IMR-90 (cell line): ENCODE data around the gene DSCAM. TPM values are rescaled to one million over a fixed set of nuclear protein-coding genes. Genes with fewer than 3 reads are reported as not detected.

Experiments used
- ATAC-seq: fragments of 200-7000 bp; cut with Tn5 transposase; 2 replicates; pipeline ENCODE4 v1.9.1; 2020; ENCODE audit warnings: low read depth, mild to moderate bottlenecking, moderate library complexity
- BruUV-seq: library from RNA; stranded (reverse); fragments of 400-500 nt; replicated peaks from 2 replicates; lab custom pipeline; 2021; lab: Mats Ljungman, UMichigan
- CTCF ChIA-PET: fragments of 300-600 bp; formaldehyde crosslinking; extraction: SDS; loops from one replicate; lab custom pipeline; 2021; ENCODE audit warnings: antibody characterized with exemption; lab: Yijun Ruan, JAX
- POLR2A ChIA-PET: fragments of 300-600 bp; sonication (Branson Sonifier 250); formaldehyde crosslinking; loops from one replicate; lab custom pipeline; 2022; ENCODE audit warnings: antibody characterized with exemption; ENCODE audit not compliant: unreplicated experiment; lab: Charles Lee
- DNase-seq: peaks from one replicate; pipeline ENCODE4 v3.0.0; 2013
- H2AFZ ChIP-seq: replicated peaks from 2 replicates; pipeline ENCODE3; 2013; ENCODE audit warnings: low read length, mild to moderate bottlenecking; ENCODE audit not compliant: poor library complexity
- H2AK5ac ChIP-seq: 2 replicates; pipeline ENCODE4 v1.6.1; 2013; ENCODE audit warnings: low read depth, low read length, inconsistent platforms
- H2AK9ac ChIP-seq: replicated peaks from 2 replicates; pipeline ENCODE3; 2013; ENCODE audit warnings: mild to moderate bottlenecking, low read depth, low read length, moderate library complexity; ENCODE audit not compliant: poor library complexity
- H2BK120ac ChIP-seq: 2 replicates; pipeline ENCODE4 v1.6.1; 2013; ENCODE audit warnings: low read depth, low read length, inconsistent platforms
- H2BK15ac ChIP-seq: 3 replicates; pipeline ENCODE4 v1.6.1; 2013; ENCODE audit warnings: low read depth, low read length, inconsistent platforms
- H2BK20ac ChIP-seq: 2 replicates; pipeline ENCODE4 v1.6.1; 2013; ENCODE audit warnings: low read depth, mild to moderate bottlenecking, inconsistent platforms, low read length, moderate library complexity
- H2BK5ac ChIP-seq: 2 replicates; pipeline ENCODE4 v1.6.1; 2013; ENCODE audit warnings: mild to moderate bottlenecking, low read depth, low read length, inconsistent platforms; ENCODE audit not compliant: poor library complexity, severe bottlenecking
- H3K14ac ChIP-seq: replicated peaks from 2 replicates; pipeline ENCODE4 v1.6.1; 2013; ENCODE audit warnings: low read depth, low read length, inconsistent platforms
- H3K18ac ChIP-seq: 2 replicates; pipeline ENCODE4 v1.6.1; 2013; ENCODE audit warnings: low read depth, low read length, control low read depth
- H3K23ac ChIP-seq: 2 replicates; pipeline ENCODE4 v1.6.1; 2013; ENCODE audit warnings: low read depth, low read length, inconsistent platforms
- H3K27ac ChIP-seq: 2 replicates; pipeline ENCODE4 v1.5.1; 2013; ENCODE audit warnings: mild to moderate bottlenecking, control low read depth, low read length; ENCODE audit not compliant: insufficient read depth
- H3K27me3 ChIP-seq: 2 replicates; pipeline ENCODE4 v1.6.1; 2013; ENCODE audit warnings: low read length; ENCODE audit not compliant: control insufficient read depth, insufficient read depth
- H3K36me3 ChIP-seq: 2 replicates; pipeline ENCODE4 v1.6.1; 2013; ENCODE audit warnings: low read length, mixed read lengths; ENCODE audit not compliant: control insufficient read depth, insufficient read depth
- H3K4ac ChIP-seq: 2 replicates; pipeline ENCODE4 v1.6.1; 2013; ENCODE audit warnings: low read depth, low read length, inconsistent platforms
- H3K4me1 ChIP-seq: 2 replicates; pipeline ENCODE4 v1.6.1; 2013; ENCODE audit warnings: low read length, mixed read lengths; ENCODE audit not compliant: control insufficient read depth, insufficient read depth
- H3K4me2 ChIP-seq: 2 replicates; pipeline ENCODE4 v1.6.1; 2013; ENCODE audit warnings: low read depth, mild to moderate bottlenecking, control low read depth, low read length, moderate library complexity
- H3K4me3 ChIP-seq: 2 replicates; pipeline ENCODE4 v1.5.1; 2013; ENCODE audit warnings: low read depth, mild to moderate bottlenecking, control low read depth, low read length, moderate library complexity; ENCODE audit not compliant: insufficient read depth
- H3K56ac ChIP-seq: 2 replicates; pipeline ENCODE4 v1.6.1; 2013; ENCODE audit warnings: low read length, inconsistent platforms; ENCODE audit not compliant: insufficient read depth; ENCODE audit errors: extremely low read depth
- H3K79me1 ChIP-seq, 2 experiments: 2 replicates each; pipeline ENCODE4 v1.6.1; 2013; ENCODE audit warnings: low read length in 2 of 2, inconsistent platforms in 1 of 2, low read depth in 1 of 2
- H3K9ac ChIP-seq: 2 replicates; pipeline ENCODE4 v1.6.1; 2013; ENCODE audit warnings: low read depth, low read length, control low read depth
- H3K9me1 ChIP-seq: 2 replicates; pipeline ENCODE4 v1.6.1; 2013; ENCODE audit warnings: low read length, inconsistent platforms; ENCODE audit not compliant: insufficient read depth
- H3K9me3 ChIP-seq: 2 replicates; pipeline ENCODE4 v1.6.1; 2013; ENCODE audit warnings: low read length; ENCODE audit not compliant: control insufficient read depth, insufficient read depth
- H4K20me1 ChIP-seq: 2 replicates; pipeline ENCODE4 v1.6.1; 2013; ENCODE audit warnings: low read length, inconsistent platforms; ENCODE audit not compliant: insufficient read depth
- H4K5ac ChIP-seq: 2 replicates; pipeline ENCODE4 v1.6.1; 2013; ENCODE audit warnings: mild to moderate bottlenecking, low read depth, low read length, control low read depth
- H4K8ac ChIP-seq, 2 experiments: 2 replicates each; pipeline ENCODE4 v1.6.1; 2013; ENCODE audit warnings: low read depth in 2 of 2, low read length in 2 of 2, control low read depth in 1 of 2, inconsistent platforms in 1 of 2
- H4K91ac ChIP-seq: 2 replicates; pipeline ENCODE4 v1.6.1; 2013; ENCODE audit warnings: low read depth, low read length, inconsistent platforms; ENCODE audit not compliant: insufficient read depth
- BHLHE40 ChIP-seq: fragments of 150-350 bp; IDR thresholded peaks from 2 replicates; pipeline ENCODE4 v1.6.1; 2016; ENCODE audit warnings: mild to moderate bottlenecking, low read depth, low read length
- CEBPB ChIP-seq: IDR thresholded peaks from 2 replicates; pipeline ENCODE4 v1.6.1; 2012; ENCODE audit warnings: low read depth, low read length, improper control_type of control experiment
- CTCF ChIP-seq: conservative IDR thresholded peaks from 2 replicates; pipeline ENCODE4 v1.5.1; 2012; ENCODE audit warnings: mild to moderate bottlenecking, low read depth, low read length, improper control_type of control experiment
- ELK1 ChIP-seq: fragments of 150-350 bp; IDR thresholded peaks from 2 replicates; pipeline ENCODE4 v1.6.1; 2016; ENCODE audit warnings: low read depth, mild to moderate bottlenecking, low read length, moderate library complexity, borderline replicate concordance
- MAZ ChIP-seq: IDR thresholded peaks from 2 replicates; pipeline ENCODE4 v1.6.1; 2012; ENCODE audit warnings: low read depth, mild to moderate bottlenecking, low read length, improper control_type of control experiment, moderate library complexity, borderline replicate concordance
- MXI1 ChIP-seq: IDR thresholded peaks from 2 replicates; pipeline ENCODE4 v1.6.1; 2012; ENCODE audit warnings: low read depth, mild to moderate bottlenecking, low read length, moderate library complexity, borderline replicate concordance
- NFE2L2 ChIP-seq: fragments of 150-350 bp; IDR thresholded peaks from 2 replicates; pipeline ENCODE4 v1.6.1; 2016; ENCODE audit warnings: low read depth, mild to moderate bottlenecking, low read length
- POLR2A ChIP-seq: IDR thresholded peaks from 2 replicates; pipeline ENCODE4 v1.6.1; 2012; ENCODE audit warnings: mild to moderate bottlenecking, low read depth, low read length
- RAD21 ChIP-seq: IDR thresholded peaks from 2 replicates; pipeline ENCODE4 v1.6.1; 2012; ENCODE audit warnings: low read length, improper control_type of control experiment
- RCOR1 ChIP-seq: IDR thresholded peaks from 2 replicates; pipeline ENCODE4 v1.6.1; 2012; ENCODE audit warnings: mild to moderate bottlenecking, low read length, improper control_type of control experiment; ENCODE audit not compliant: insufficient replicate concordance
- RFX5 ChIP-seq: IDR thresholded peaks from 2 replicates; pipeline ENCODE4 v1.8.0; 2012; ENCODE audit warnings: low read depth, mild to moderate bottlenecking, low read length, moderate library complexity
- WGBS, 2 experiments: methylation state at CpG; one replicate each; pipeline versions ENCODE4 v1.1.5 to v1.1.7; 2013; ENCODE audit warnings: missing lambda C conversion rate in 2 of 2; ENCODE audit not compliant: insufficient read length in 1 of 2; ENCODE audit errors: extremely low coverage in 2 of 2; 5-methylcytosine and 5-hydroxymethylcytosine counted together
- dilution Hi-C: fragments of 300-500 bp; cut with HindIII; formaldehyde crosslinking; loops from one replicate; pipeline ENCODE4 v1.14.3; 2018; ENCODE audit warnings: low sequenced_read_pairs; ENCODE audit not compliant: unreplicated experiment
- in situ Hi-C: fragments of 300-500 bp; cut with MboI; formaldehyde crosslinking; loops from 3 replicates; pipeline ENCODE4 v1.14.3; 2019; ENCODE audit warnings: low sequenced_read_pairs, inconsistent platforms, mixed read lengths
- intact Hi-C: fragments of 100-400 bp; cut with micrococcal nuclease; formaldehyde crosslinking; loops from 2 replicates; pipeline ENCODE4 v1.10.0; 2022
- polyA plus RNA-seq, 3 experiments: library from polyadenylated mRNA; depleted of rRNA; stranded (reverse); fragments of >200 nt; gene quantifications; 2 replicates each; pipeline ENCODE4 v1.2.3, GENCODE V29; 2012; ENCODE audit warnings: low replicate concordance in 1 of 3
- total RNA-seq: library from RNA; depleted of rRNA; stranded (reverse); fragments of >200 nt; gene quantifications from 2 replicates; pipeline ENCODE4 v1.2.3, GENCODE V29; 2012

The DSCAM gene
- total and polyA plus RNA-seq, 2 of the 4 experiments (the other 2 are of a cell fraction), result under 0.01 to 0.02 TPM

- DNase-seq (no peak), ATAC-seq (no peak)
- CTCF ChIA-PET, result no interaction called here
- no peak overlapping the region for H2BK5ac ChIP-seq
- H3K79me1 ChIP-seq, result no peaks in the 10 kb centered on the region
- no peak overlapping the region for H4K91ac ChIP-seq
- H3K56ac ChIP-seq, result no peak overlapping the region
- no peak overlapping the region for H3K4me2 ChIP-seq
- no peak overlapping the region for H2BK20ac ChIP-seq
- H3K27me3 ChIP-seq, result no peaks in the 10 kb centered on the region
- no peak overlapping the region for H4K5ac ChIP-seq
- no peaks in the 10 kb centered on the region for H4K20me1 ChIP-seq
- WGBS, 2 experiments, result 96% methylated on average over 3 of the region's 8 CpGs; no CpG with 5 or more reads in 1 of the 2 experiments
- H3K9ac ChIP-seq, result no peak overlapping the region
- no peak overlapping the region for H3K4ac ChIP-seq
- POLR2A ChIA-PET, result no interaction called here
- H3K27ac ChIP-seq, result no peak overlapping the region
- TF ChIP-seq POLR2A (no peak), MXI1 (no peak), RFX5 (no peak), RCOR1 (no peak), CEBPB (no peak), ELK1 (no peak), RAD21 (no peak), BHLHE40 (no peak), CTCF (no peak), NFE2L2 (no peak), MAZ (no peak)
- H3K4me1 ChIP-seq, result no peaks in the 10 kb centered on the region
- H3K9me3 ChIP-seq, result peaks cover 16% of the 10 kb centered on the region
- dilution Hi-C loops (no loop called here), in situ Hi-C loops (loop anchor here (25.0 kb wide), 1 partner anchor 91 kb away; no protein-coding TSS in a partner anchor), intact Hi-C loops (no loop called here)
- H3K36me3 ChIP-seq, result no peaks in the 10 kb centered on the region
- H2AK5ac ChIP-seq, result no peak overlapping the region
- H3K23ac ChIP-seq, result no peak overlapping the region
- no peaks in the 10 kb centered on the region for H3K9me1 ChIP-seq
- H3K18ac ChIP-seq, result no peak overlapping the region
- no peak overlapping the region for H2AFZ ChIP-seq
- BruUV-seq, result no TSS peak
- H4K8ac ChIP-seq, result no peak overlapping the region
- H3K4me3 ChIP-seq, result no peak overlapping the region
- no peak overlapping the region for H3K14ac ChIP-seq
- no peak overlapping the region for H2BK120ac ChIP-seq
- no peak overlapping the region for H2BK15ac ChIP-seq
- peak overlapping the region; percentile 28 for H2AK9ac ChIP-seq
Observed at GRCh38 chr21:40753756-40754155, 93.2 kb downstream of the DSCAM start.
